DMS114 treated with DMSO at 0.1 percent for 48 hours (cell line): ENCODE results near the gene JUNB.
"Not testable (repeated sequence)": the region's sequence is repeated elsewhere in the genome, so short reads cannot be mapped to it uniquely, and the experiment has no call there.

Experiments
- DNase-seq: peaks from one replicate; lab custom pipeline; 2025; ENCODE audit not compliant: unreplicated experiment; lab: John Stamatoyannopoulos, UW

The JUNB gene

GRCh38 chr19:12788682-12789097 is 2.6 kb upstream of the JUNB start:
- no peak for DNase-seq

GRCh38 chr19:12789098-12789903 is 2.0 kb upstream of the JUNB start:
- DNase-seq = no peak

GRCh38 chr19:12789904-12790619 is 1.2 kb upstream of the JUNB start:
- DNase-seq = peak; percentile 69

- DNase-seq = no peak
These were observed 500 bp upstream of the JUNB start for GRCh38 chr19:12790628-12791344.

- DNase-seq = no peak
These were observed 966 bp downstream of the JUNB start for GRCh38 chr19:12792051-12792852.

GRCh38 chr19:12792853-12793289 is 1.6 kb downstream of the JUNB start:
- DNase-seq = no peak

GRCh38 chr19:12793290-12794195 is 2.3 kb downstream of the JUNB start:
- peak; percentile 59 for DNase-seq

- no peak for DNase-seq
These were observed 3.1 kb downstream of the JUNB start for GRCh38 chr19:12794196-12794941.

GRCh38 chr19:12794971-12795381 is 3.7 kb downstream of the JUNB start:
- no peak for DNase-seq

- DNase-seq = peak; percentile 64
These were observed 5.1 kb downstream of the JUNB start for GRCh38 chr19:12796146-12797071.

GRCh38 chr19:12797141-12797587 is 5.9 kb downstream of the JUNB start:
- DNase-seq = no peak

GRCh38 chr19:12797607-12798006 is 6.3 kb downstream of the JUNB start:
- not testable (repeated sequence) for DNase-seq

GRCh38 chr19:12799742-12800465 is 8.6 kb downstream of the JUNB start:
- DNase-seq = no peak

- DNase-seq = no peak
These were observed 9.1 kb downstream of the JUNB start for GRCh38 chr19:12800466-12800770.

GRCh38 chr19:12800923-12801465 is 9.7 kb downstream of the JUNB start:
- DNase-seq = no peak

GRCh38 chr19:12801466-12802266 is 10.4 kb downstream of the JUNB start, which contains the start of the genes PRDX2 and THSD8:
PRDX2 (minus strand) TSS chr19:12801800; CDS start chr19:12801261, 539 bp downstream.
THSD8 (plus strand) TSS chr19:12802069; CDS start chr19:12802072, 3 bp downstream.
- no peak for DNase-seq
